CD4-positive, alpha-beta T cell treated with Interferon alpha-2 for 1 hour (primary cell): Measurements from ENCODE around the gene RADIL.

Source experiments
- DNase-seq, 2 donors: peaks; one replicate each; pipeline ENCODE4 v3.0.0-alpha.2; 2020 to 2022

RADIL gene

GRCh38 chr7:4791738-4792536, 91.6 kb downstream of the RADIL start:
- DNase-seq, result peak; percentile 80

- DNase-seq, result no peak
Observed at GRCh38 chr7:4791101-4791737, 92.3 kb downstream of the RADIL start.

GRCh38 chr7:4790516-4790991, 93.0 kb downstream of the RADIL start:
- no peak for DNase-seq

- no peak for DNase-seq
Observed at GRCh38 chr7:4790078-4790465, 93.4 kb downstream of the RADIL start.

- no peak for DNase-seq
Observed at GRCh38 chr7:4789194-4790077, 94.1 kb downstream of the RADIL start.

GRCh38 chr7:4788627-4789189, 94.8 kb downstream of the RADIL start:
- no peak for DNase-seq

GRCh38 chr7:4787947-4788626, 95.4 kb downstream of the RADIL start:
- no peak for DNase-seq

- no peak for DNase-seq
Observed at GRCh38 chr7:4787541-4787940, 96.0 kb downstream of the RADIL start.

- no peak for DNase-seq
Observed at GRCh38 chr7:4786015-4786414, 97.5 kb downstream of the RADIL start.

GRCh38 chr7:4785371-4785770, 98.1 kb downstream of the RADIL start:
- no peak for DNase-seq

- DNase-seq, result no peak
Observed at GRCh38 chr7:4784799-4785198, 98.7 kb downstream of the RADIL start.

GRCh38 chr7:4783762-4784351, 99.7 kb downstream of the RADIL start:
- DNase-seq, result no peak

GRCh38 chr7:4783292-4783652, 100.2 kb downstream of the RADIL start:
- DNase-seq, result no peak

- no peak for DNase-seq
Observed at GRCh38 chr7:4782333-4783291, 100.9 kb downstream of the RADIL start.

GRCh38 chr7:4781366-4782069, 102.0 kb downstream of the RADIL start:
- DNase-seq, result no peak

GRCh38 chr7:4779118-4779517, 104.4 kb downstream of the RADIL start:
- DNase-seq, result no peak

GRCh38 chr7:4775848-4776623, 107.5 kb downstream of the RADIL start:
- DNase-seq, result peak; percentile 30 to 59

- peak; percentile 95 to 96 for DNase-seq
Observed at GRCh38 chr7:4775250-4775847, 108.2 kb downstream of the RADIL start, which contains the start of gene AP5Z1. TSS of gene AP5Z1 (plus strand) at chr7:4775623. CDS start at chr7:4775716, 93 bp downstream.
